Activated T-helper 1 cell treated with anti-CD3 and anti-CD28 coated beads, Interleukin-12 subunit alpha, Interleukin-12 subunit beta, Interleukin-2, Interleukin-4 antibody, amounts not matched to agents 30 ng/mL and 10 ng/mL and 1 ng/mL, durations not matched to agents 14 hours and 24 hours and 36 hours (primary cell): Measurements from ENCODE around the gene KRTAP3-2. TPM values are rescaled to one million over a fixed set of nuclear protein-coding genes. Genes with fewer than 3 reads are reported as not detected.

Experiments
- DNase-seq: peaks from one replicate; pipeline ENCODE4 v3.0.0; 2021; ENCODE audit warnings: low spot score
- H3K27ac Mint-ChIP-seq: one replicate; pipeline ENCODE4 v1.8.0; 2021; ENCODE audit warnings: mild to moderate bottlenecking, mixed read lengths
- H3K27me3 Mint-ChIP-seq: one replicate; pipeline ENCODE4 v1.8.0; 2022; ENCODE audit warnings: mild to moderate bottlenecking, moderate library complexity, mixed read lengths; ENCODE audit not compliant: insufficient read depth
- H3K36me3 Mint-ChIP-seq: one replicate; pipeline ENCODE4 v1.8.0; 2021; ENCODE audit warnings: low read depth, mixed read lengths
- H3K4me1 Mint-ChIP-seq: one replicate; pipeline ENCODE4 v1.8.0; 2021; ENCODE audit warnings: low read depth, mixed read lengths
- H3K4me3 Mint-ChIP-seq: one replicate; pipeline ENCODE4 v1.8.0; 2021; ENCODE audit warnings: mild to moderate bottlenecking, moderate library complexity, mixed read lengths
- H3K9me3 Mint-ChIP-seq: one replicate; pipeline ENCODE4 v1.8.0; 2021; ENCODE audit warnings: mixed read lengths
- intact Hi-C: fragments of 100-400 bp; cut with micrococcal nuclease; formaldehyde crosslinking; loops from one replicate; pipeline ENCODE4 v1.15.1; 2024
- total RNA-seq: library from RNA; stranded (reverse); gene quantifications from 2 replicates; pipeline ENCODE4 v1.2.3, GENCODE V29; 2022

The KRTAP3-2 gene
- total RNA-seq, 1 donor from 2014 or later = not detected

- H3K27me3 Mint-ChIP-seq = peaks cover 11% of the 10 kb centered on the region
- no peak overlapping the region for H3K4me3 Mint-ChIP-seq
- intact Hi-C loops = no loop called here
- no peaks in the 10 kb centered on the region for H3K4me1 Mint-ChIP-seq
- H3K36me3 Mint-ChIP-seq = no peaks in the 10 kb centered on the region
- no peak overlapping the region for H3K27ac Mint-ChIP-seq
- no peaks in the 10 kb centered on the region for H3K9me3 Mint-ChIP-seq
- DNase-seq = no peak
These were observed 3.1 kb upstream of the KRTAP3-2 start for GRCh38 chr17:41002814-41003213.

GRCh38 chr17:41001795-41002194 is 2.1 kb upstream of the KRTAP3-2 start:
- H3K4me3 Mint-ChIP-seq = no peak overlapping the region

GRCh38 chr17:40997361-40997760 is 2.3 kb downstream of the KRTAP3-2 start:
- H3K9me3 Mint-ChIP-seq = no peaks in the 10 kb centered on the region
- no peaks in the 10 kb centered on the region for H3K4me1 Mint-ChIP-seq
- no peaks in the 10 kb centered on the region for H3K36me3 Mint-ChIP-seq
- DNase-seq = no peak
- H3K27me3 Mint-ChIP-seq = peaks cover 26% of the 10 kb centered on the region
- intact Hi-C loops = no loop called here
- H3K27ac Mint-ChIP-seq = no peak overlapping the region
- no peak overlapping the region for H3K4me3 Mint-ChIP-seq

More at GRCh38 chr17:41001795-41002194, 2.1 kb upstream of the KRTAP3-2 start:
- H3K27me3 Mint-ChIP-seq = peaks cover 14% of the 10 kb centered on the region
- H3K9me3 Mint-ChIP-seq = no peaks in the 10 kb centered on the region
- intact Hi-C loops = no loop called here
- DNase-seq = no peak
- no peak overlapping the region for H3K27ac Mint-ChIP-seq
- H3K36me3 Mint-ChIP-seq = no peaks in the 10 kb centered on the region
- H3K4me1 Mint-ChIP-seq = no peaks in the 10 kb centered on the region

GRCh38 chr17:40996829-40997228 is 2.9 kb downstream of the KRTAP3-2 start:
- no peaks in the 10 kb centered on the region for H3K4me1 Mint-ChIP-seq
- intact Hi-C loops = no loop called here
- DNase-seq = no peak

GRCh38 chr17:40995116-40995515 is 4.6 kb downstream of the KRTAP3-2 start:
- H3K9me3 Mint-ChIP-seq = no peaks in the 10 kb centered on the region
- H3K27me3 Mint-ChIP-seq = peaks cover 28% of the 10 kb centered on the region
- H3K27ac Mint-ChIP-seq = no peak overlapping the region
- H3K4me3 Mint-ChIP-seq = no peak overlapping the region
- no peaks in the 10 kb centered on the region for H3K4me1 Mint-ChIP-seq
- no peak for DNase-seq
- intact Hi-C loops = no loop called here
- no peaks in the 10 kb centered on the region for H3K36me3 Mint-ChIP-seq

More at GRCh38 chr17:40996829-40997228, 2.9 kb downstream of the KRTAP3-2 start:
- no peak overlapping the region for H3K27ac Mint-ChIP-seq
- H3K4me3 Mint-ChIP-seq = no peak overlapping the region
- H3K9me3 Mint-ChIP-seq = no peaks in the 10 kb centered on the region
- peaks cover 28% of the 10 kb centered on the region for H3K27me3 Mint-ChIP-seq
- H3K36me3 Mint-ChIP-seq = no peaks in the 10 kb centered on the region

GRCh38 chr17:40993839-40994238 is 5.9 kb downstream of the KRTAP3-2 start, which contains the start of gene KRTAP3-3:
TSS of gene KRTAP3-3 (minus strand) at chr17:40994164. CDS start at chr17:40994097, 67 bp downstream.
- H3K27me3 Mint-ChIP-seq = peaks cover 32% of the 10 kb centered on the region
- H3K27ac Mint-ChIP-seq = no peak within 1 kb of the TSS
- H3K36me3 Mint-ChIP-seq = no peaks in the 10 kb centered on the region
- DNase-seq = no peak
- H3K4me3 Mint-ChIP-seq = no peak within 1 kb of the TSS
- no peaks in the 10 kb centered on the region for H3K9me3 Mint-ChIP-seq
- no peaks in the 10 kb centered on the region for H3K4me1 Mint-ChIP-seq
- intact Hi-C loops = no loop called here

- H3K4me3 Mint-ChIP-seq = no peak overlapping the region
- H3K4me1 Mint-ChIP-seq = no peaks in the 10 kb centered on the region
- intact Hi-C loops = no loop called here
- DNase-seq = no peak
- H3K27me3 Mint-ChIP-seq = peaks cover 32% of the 10 kb centered on the region
- no peaks in the 10 kb centered on the region for H3K9me3 Mint-ChIP-seq
- no peaks in the 10 kb centered on the region for H3K36me3 Mint-ChIP-seq
- no peak overlapping the region for H3K27ac Mint-ChIP-seq
These were observed 6.6 kb downstream of the KRTAP3-2 start for GRCh38 chr17:40993084-40993483.

- no peak for DNase-seq
- intact Hi-C loops = no loop called here
- peaks cover 33% of the 10 kb centered on the region for H3K27me3 Mint-ChIP-seq
- no peaks in the 10 kb centered on the region for H3K4me1 Mint-ChIP-seq
- no peak overlapping the region for H3K4me3 Mint-ChIP-seq
- no peaks in the 10 kb centered on the region for H3K36me3 Mint-ChIP-seq
- no peaks in the 10 kb centered on the region for H3K9me3 Mint-ChIP-seq
- no peak overlapping the region for H3K27ac Mint-ChIP-seq
These were observed 7.0 kb downstream of the KRTAP3-2 start for GRCh38 chr17:40992666-40993065.

GRCh38 chr17:40986920-40987319 is 12.8 kb downstream of the KRTAP3-2 start:
- intact Hi-C loops = no loop called here
- Mint-ChIP-seq H3K36me3 (no peaks in the 10 kb centered on the region), H3K27ac (no peak overlapping the region), H3K9me3 (no peaks in the 10 kb centered on the region), H3K4me3 (no peak overlapping the region), H3K4me1 (no peaks in the 10 kb centered on the region), H3K27me3 (peaks cover 14% of the 10 kb centered on the region)
- DNase-seq = no peak

GRCh38 chr17:40984226-40984625 is 15.5 kb downstream of the KRTAP3-2 start, which contains the start of gene KRT40:
TSS of gene KRT40 (minus strand) at chr17:40984326. CDS start at chr17:40984273, 53 bp downstream.
- no peaks in the 10 kb centered on the region for H3K9me3 Mint-ChIP-seq
- H3K4me1 Mint-ChIP-seq = no peaks in the 10 kb centered on the region
- no peak for DNase-seq

GRCh38 chr17:40981115-40981514 is 18.6 kb downstream of the KRTAP3-2 start:
- H3K9me3 Mint-ChIP-seq = no peaks in the 10 kb centered on the region
- no peaks in the 10 kb centered on the region for H3K4me1 Mint-ChIP-seq
- H3K27me3 Mint-ChIP-seq = peaks cover 4% of the 10 kb centered on the region
- DNase-seq = no peak
- no peaks in the 10 kb centered on the region for H3K36me3 Mint-ChIP-seq
- intact Hi-C loops = no loop called here
- no peak overlapping the region for H3K27ac Mint-ChIP-seq
- H3K4me3 Mint-ChIP-seq = no peak overlapping the region

More at GRCh38 chr17:40984226-40984625, 15.5 kb downstream of the KRTAP3-2 start, which contains the start of gene KRT40:
- Mint-ChIP-seq H3K27me3 (peaks cover 9% of the 10 kb centered on the region), H3K36me3 (no peaks in the 10 kb centered on the region), H3K4me3 (no peak within 1 kb of the TSS), H3K27ac (no peak within 1 kb of the TSS)
- intact Hi-C loops = no loop called here

GRCh38 chr17:40980596-40980995 is 19.1 kb downstream of the KRTAP3-2 start:
- intact Hi-C loops = no loop called here
- no peaks in the 10 kb centered on the region for H3K9me3 Mint-ChIP-seq
- H3K4me1 Mint-ChIP-seq = no peaks in the 10 kb centered on the region
- H3K27me3 Mint-ChIP-seq = peaks cover 2% of the 10 kb centered on the region
- H3K36me3 Mint-ChIP-seq = no peaks in the 10 kb centered on the region
- H3K4me3 Mint-ChIP-seq = no peak overlapping the region
- no peak for DNase-seq
- H3K27ac Mint-ChIP-seq = no peak overlapping the region

- H3K27me3 Mint-ChIP-seq = peaks cover 7% of the 10 kb centered on the region
- H3K4me1 Mint-ChIP-seq = no peaks in the 10 kb centered on the region
- DNase-seq = no peak
- H3K9me3 Mint-ChIP-seq = no peaks in the 10 kb centered on the region
- H3K36me3 Mint-ChIP-seq = no peaks in the 10 kb centered on the region
- intact Hi-C loops = no loop called here
- H3K4me3 Mint-ChIP-seq = no peak overlapping the region
- no peak overlapping the region for H3K27ac Mint-ChIP-seq
These were observed 19.6 kb downstream of the KRTAP3-2 start for GRCh38 chr17:40980117-40980516.

GRCh38 chr17:40978575-40979151 is 21.0 kb downstream of the KRTAP3-2 start:
- no peaks in the 10 kb centered on the region for H3K36me3 Mint-ChIP-seq
- no peaks in the 10 kb centered on the region for H3K4me1 Mint-ChIP-seq
- intact Hi-C loops = no loop called here
- no peak overlapping the region for H3K4me3 Mint-ChIP-seq
- H3K27ac Mint-ChIP-seq = no peak overlapping the region
- no peak for DNase-seq
- H3K9me3 Mint-ChIP-seq = no peaks in the 10 kb centered on the region
- peaks cover 7% of the 10 kb centered on the region for H3K27me3 Mint-ChIP-seq
